NCI-H2081 (cell line): Measurements from ENCODE around the gene PON2.
"Not testable (repeated sequence)": the region's sequence is repeated elsewhere in the genome, so short reads cannot be mapped to it uniquely, and the experiment has no call there.

Experiments used
- DNase-seq, 2 experiments: peaks; one replicate each; lab custom pipeline; 2025; lab: John Stamatoyannopoulos, UW

Gene PON2

DNA sequence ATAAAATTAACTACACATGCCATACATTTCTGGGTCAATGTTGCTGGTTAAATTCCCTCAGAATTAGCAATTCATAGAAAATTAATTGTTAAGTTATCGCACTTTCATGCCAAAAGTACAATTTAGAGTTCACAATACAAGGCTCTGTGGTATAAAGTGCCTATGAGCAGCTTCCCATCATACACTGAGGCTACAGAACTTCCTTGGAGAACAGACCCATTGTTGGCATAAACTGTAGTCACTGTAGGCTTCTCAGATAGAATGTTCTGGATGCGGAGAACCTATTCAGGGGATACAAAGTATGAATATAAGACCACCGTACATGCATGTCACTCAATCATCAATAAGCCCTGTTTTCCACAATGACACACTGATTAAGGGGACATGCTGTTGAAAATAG, 29.6 kb downstream of the PON2 start:
- no peak for DNase-seq

DNA sequence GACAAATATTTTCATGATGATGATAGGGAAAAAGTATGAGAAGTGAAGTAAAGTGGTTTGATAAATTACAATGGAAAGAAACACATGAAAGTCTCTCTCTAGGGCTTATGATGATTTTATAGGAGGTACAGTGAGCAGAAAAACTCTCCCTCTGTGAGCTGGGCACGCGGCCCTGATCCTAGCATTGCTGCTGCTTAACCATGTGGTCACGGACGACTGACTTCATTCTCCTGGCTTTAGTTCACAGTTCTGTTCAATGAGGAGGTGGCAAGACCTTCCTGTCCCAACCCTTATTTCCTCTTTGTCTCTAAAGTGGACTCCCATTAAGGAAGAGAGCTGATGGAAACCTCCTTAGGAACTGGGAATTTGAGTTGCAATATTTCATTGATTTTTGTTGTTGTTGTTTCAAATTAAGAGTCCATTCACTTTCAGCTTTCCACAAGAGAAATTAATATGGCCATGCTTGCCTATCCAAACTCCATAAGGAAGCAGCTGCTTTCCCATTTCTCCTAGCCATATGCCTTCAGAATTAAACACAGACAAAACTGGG, 30.4 kb downstream of the PON2 start:
- peak in 1 of 2 experiments; percentile 31 for DNase-seq

DNA sequence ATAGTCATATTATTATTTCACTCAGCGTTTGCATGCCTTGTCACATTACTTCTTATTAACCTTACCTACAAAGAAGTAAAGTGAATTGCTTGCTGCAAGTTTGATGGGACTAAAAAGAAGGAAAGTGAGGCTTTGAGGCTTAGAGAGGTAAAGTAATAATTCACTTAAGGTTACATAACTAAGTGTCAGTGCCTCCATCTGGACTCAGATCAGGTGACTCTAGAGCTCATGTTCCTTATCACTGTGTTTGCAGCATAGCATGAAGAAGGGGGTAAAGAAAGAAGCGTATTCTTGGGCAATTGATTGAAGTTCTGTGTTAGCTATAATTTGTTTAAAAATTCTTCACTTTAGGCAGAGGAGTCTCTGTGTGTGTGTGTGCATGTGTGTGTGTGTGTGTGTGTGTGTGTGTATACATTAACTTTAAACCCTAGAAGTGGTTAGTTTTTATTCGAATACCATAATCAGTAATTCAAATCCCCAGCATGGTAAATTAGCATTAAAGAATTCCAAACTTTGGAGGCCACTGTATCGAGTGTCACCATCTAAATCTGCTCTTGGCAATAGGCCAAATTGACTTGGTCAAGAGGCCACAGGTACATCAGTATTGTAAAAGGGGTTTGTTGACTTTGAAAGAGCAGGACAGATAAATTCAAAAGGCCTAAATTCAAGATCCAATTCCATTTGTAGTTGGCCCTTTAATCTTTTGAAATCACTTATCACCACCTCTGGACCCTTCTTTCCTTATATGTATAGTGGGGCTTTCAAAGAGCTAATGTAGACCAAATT, 36.5 kb downstream of the PON2 start:
- DNase-seq: peak in 1 of 2 experiments; percentile 13

DNA sequence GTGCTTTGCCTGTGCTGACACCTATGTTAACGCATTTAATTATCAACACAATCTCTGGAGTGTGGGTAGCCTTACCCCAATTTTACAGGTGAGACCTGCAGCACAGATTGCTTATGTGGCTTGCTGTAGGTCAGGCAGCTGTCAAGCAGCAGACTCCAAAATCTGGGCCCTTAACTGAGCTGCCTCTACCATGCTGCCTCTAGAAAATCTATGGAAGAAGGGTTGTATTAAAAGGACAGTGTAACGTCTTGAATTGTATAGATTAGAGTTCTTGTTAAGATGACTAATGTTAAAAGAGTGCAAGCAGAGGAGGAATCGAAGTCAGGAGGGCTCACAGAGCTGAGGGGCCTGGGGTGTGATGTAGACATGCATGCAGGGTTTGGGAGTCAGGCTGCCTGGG, 37.4 kb downstream of the PON2 start:
- DNase-seq: peak in 1 of 2 experiments; percentile 49

DNA sequence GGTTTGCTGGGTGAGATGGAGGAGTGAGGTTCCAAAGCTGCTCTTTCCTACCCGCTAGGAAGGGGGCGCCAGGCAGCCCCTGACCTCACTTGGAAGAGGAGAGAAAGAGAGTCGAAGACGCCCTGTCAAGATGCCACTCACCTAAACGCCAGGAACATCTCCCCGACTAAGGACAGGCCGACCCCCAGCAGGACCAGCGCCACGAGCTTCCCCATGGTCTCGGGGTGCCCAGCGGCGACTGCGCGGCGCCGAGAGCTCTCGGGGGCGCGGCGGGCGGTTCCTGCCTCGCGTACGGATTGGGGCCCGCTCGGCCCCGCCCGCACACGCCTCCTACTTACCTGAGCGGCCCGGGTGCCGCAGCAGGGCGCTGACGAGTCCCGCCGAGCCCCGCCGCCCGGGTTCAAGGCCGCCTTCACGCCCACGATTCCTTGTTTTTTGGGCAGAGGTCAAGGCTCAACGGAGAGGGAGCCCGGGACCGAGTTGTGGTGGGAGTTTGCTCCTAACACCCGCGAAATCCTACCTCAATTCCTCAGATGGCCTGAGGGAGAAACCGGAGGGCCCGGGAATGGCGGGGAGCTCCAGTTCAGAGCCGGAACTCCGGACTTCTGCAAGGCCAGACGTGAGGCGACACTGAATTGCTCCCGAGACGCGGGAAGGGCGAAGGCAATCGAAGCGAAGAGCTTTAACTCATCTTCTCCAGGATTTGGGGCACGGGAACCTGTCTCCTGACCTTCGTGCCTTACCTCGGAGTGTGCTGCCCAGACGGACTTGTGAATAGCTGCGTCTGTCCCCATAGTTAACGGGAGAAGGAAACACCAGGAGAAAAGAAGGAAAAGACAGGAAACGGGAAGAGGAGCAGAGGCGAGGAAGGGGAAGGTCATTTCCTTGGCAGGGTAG, 38.4 kb downstream of the PON2 start, which contains the start of gene PON3:
PON3 (minus strand) TSS at position 240 of the 897 bp plus-strand sequence; CDS start at position 215, 25 bp downstream.
- DNase-seq: peak; percentile 72 to 90

DNA sequence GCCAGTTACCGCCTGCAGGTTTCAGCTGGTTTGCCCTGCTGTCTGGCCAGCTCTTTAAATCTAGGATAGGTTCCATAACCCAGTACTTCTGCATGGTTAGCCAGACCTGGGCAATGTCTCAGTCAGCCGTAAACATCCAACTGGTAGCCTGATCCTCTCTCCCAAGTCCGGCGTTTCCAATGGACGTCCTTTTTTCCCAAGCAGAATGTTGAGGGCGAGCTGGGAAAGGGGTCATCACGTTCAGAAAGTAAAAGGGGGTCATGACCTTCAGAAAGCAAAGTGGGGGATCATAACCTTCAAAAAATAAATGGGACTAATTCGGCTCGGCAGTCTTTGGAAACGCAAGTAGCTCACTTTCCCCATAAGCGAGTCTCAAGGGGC, 39.1 kb downstream of the PON2 start:
- DNase-seq: peak in 1 of 2 experiments; percentile 52

DNA sequence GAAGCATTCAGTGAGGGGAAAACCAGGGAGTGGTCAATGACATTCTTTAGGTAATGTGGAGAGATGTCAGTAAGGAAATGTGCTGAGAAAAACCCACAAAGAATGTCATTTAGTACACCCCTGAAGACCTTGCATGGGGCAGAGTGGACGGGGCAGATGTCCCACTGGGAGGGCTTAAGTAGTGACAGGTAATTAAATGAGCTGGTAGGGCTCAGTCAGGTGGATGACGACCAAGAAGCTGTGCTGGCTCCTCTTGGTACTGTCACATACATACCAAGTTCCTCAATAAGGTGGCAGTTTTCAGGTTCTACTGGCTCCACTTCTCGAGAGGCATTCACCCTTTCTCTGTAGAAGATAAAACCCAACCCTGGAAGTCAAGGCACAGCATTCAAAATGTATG, 40.5 kb downstream of the PON2 start:
- no peak for DNase-seq

DNA sequence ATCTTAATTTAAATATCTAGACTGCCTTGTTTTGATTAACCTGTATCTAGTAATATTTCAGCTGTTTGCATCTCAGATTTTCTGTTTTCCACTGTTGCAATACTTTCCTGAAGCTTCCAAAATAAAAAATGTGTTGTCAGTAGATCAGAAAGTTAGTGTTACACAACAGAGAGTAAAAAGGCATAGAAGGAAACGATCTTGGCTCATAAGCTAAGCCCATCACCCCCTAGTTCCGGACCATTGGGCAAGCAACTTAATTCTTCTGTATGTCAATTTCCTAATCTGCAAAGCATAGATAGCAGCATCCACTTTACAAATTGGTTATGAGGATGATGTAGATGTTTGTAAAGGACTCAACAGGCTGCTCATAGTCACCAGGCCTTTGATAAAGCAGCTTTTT, 43.1 kb downstream of the PON2 start:
- DNase-seq: no peak

DNA sequence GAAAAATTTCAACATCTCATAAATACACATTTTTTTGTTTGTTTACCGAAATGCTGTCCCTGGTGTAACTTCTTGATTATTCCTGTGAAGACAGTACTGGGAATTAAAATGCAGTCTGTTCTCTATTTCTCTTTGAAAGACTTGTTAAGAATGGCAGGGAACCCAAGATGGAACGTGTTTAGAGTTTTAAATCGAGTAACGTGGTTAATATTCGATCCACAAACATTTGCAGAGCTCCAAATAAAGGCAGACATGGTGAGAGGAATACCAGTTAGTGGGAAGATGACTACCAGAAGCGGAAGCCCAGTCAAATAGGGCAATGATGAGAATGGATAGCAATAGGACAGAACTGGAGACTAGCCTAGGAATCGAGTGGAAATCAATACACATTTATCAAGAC, 45.3 kb downstream of the PON2 start:
- no peak for DNase-seq

DNA sequence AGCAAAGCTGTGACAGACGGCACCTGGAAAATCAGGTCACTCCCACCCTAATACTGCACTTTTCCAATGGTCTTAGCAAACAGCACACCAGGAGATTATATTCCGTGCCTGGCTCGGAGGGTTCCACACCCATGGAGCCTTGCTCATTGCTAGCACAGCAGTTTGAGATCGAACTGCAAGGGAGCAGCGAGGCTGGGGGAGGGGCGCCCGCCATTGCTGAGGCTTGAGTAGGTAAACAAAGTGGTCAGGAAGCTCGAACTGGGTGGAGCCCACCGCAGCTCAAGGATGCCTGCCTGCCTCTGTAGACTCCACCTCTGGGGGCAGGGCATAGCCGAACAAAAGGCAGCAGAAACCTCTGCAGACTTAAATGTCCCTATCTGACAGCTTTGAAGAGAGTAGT, 55.4 kb downstream of the PON2 start:
- DNase-seq: not testable (repeated sequence)

DNA sequence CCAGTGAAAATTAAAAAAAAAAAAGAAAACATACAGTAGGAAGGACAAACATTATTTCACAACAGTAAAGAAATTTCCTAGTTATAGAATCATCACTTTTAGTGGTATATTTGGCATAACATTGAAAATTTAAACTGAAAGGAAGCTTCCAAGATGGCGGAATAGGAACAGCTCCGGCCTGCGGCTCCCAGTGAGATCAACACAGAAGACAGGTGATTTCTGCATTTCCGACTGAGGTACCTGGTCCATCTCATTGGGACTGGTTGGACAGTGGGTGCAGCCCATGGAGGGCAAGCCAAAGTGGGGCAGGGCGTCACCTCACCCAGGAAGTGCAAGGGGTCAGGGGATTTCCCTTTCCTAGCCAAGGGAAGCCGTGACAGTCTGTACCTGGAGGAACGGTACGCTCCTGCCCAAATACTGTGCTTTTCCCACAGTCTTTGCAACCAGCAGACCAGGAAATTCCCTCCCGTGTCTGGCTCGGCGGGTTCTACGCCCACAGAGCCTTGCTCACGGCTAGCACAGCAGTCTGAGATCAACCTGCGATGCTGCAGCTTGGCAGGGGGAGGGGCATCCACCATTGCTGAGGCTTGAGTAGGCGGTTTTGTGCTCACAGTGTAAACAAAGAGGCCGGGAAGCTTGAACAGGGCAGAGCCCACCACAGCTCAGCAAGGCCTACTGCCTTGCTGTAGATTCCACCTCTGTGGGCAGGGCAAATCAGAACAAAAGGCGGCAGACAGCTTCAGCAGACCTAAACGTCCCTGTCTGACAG, 58.0 kb downstream of the PON2 start:
- no peak for DNase-seq

DNA sequence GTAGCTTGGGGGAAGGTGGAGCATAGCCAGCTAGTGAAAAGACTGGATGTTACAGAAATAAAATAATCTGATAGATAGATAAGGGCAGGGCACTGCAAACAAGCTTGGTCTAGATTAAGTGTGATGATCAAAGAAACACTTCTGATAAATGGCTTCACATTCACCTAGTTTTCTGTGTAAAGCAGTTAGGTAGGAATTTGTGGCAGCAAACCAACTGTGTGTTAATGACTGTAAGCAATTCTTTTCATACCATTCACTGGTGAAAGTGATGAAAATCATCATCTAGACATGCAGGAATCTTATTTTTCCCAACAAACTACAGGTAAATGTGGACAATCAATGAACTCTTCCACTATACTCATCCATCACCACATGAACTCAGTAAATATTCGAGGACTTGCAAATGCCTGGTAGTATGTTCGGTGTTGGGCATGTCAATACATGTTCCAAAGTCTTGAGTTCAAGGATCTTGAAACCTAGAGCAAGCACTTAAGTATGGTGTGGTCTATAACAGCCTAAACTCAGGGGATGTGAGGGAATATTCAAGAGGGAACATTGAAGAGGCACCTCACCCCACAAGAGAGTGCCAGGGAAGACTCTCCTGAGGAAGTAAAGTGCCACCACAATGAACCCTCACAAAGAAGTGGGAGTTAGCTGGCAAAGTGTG, 59.1 kb downstream of the PON2 start:
- no peak for DNase-seq

DNA sequence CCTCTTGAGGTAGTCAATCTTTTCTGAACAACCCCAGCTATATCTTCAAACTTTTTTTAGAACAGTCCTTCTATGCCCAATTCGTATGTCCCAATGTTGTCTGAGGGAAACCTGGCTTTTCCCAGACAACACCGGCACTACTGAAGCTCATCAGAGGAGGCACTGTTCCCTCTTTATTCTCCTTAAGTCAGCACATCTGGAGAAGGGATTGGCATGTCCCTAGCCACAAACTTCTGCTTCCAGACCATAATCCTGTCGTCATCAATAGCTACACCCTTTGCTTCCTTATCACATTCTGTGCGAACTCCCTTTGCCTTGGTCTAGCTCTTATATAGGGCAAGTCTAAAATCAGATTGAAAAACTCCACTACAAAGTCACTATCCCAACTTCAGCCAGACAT, 61.5 kb downstream of the PON2 start:
- DNase-seq: no peak

DNA sequence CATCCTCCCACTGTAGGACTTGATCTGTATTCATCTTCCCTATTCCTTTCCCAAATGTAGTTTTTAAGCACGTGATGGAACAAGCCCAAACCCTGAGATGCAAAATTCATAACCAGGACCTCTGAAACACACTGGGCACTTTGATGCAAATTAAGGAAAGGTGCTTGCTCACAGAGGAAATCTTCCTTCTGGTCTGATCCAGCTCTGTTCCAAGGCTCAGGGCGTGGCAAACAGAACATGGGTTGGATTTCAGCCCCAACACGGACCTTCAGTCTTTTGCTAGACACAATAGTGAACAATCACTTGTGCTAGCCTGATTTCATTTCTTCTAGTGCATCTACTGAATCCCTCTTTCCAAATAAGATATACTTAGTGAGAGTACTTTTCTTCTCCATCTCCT, 66.6 kb downstream of the PON2 start:
- no peak for DNase-seq

DNA sequence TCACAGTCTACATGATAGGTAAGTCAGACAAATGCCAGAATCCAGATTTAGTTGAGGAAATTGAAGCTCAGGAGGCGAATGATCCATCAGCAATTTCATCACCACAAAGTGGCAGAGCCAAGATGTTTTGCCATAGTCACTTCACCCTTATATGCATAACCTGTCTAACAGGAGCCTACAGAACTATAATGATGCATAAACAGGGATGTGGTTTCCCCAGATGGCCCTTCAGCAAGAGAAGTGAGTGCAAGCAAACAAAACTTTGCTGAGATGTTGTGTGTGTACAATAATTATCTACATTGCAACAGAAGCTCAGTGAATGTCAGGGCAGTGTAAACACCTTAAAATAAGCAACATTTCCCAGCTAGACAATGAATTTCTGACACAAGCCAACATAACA, 67.2 kb downstream of the PON2 start:
- no peak for DNase-seq

DNA sequence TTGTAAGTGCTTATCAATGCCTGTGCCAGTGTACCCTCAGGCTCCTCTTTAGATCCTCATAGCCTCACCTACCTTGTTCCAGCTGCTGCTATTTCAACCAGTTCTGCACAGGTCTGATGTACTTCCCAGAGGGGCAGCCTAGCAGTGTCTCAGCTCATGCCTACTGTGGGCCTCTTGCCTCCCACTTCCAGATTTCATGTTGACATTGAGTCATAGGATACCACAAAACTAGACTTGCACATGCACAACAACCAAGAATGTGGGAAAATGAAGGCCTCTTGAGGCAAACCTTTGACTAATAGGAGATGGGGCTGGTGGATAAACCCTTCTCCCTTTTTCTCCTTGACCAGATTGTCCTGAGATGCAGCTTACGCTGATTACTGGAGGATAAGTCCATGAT, 69.7 kb downstream of the PON2 start:
- no peak for DNase-seq

DNA sequence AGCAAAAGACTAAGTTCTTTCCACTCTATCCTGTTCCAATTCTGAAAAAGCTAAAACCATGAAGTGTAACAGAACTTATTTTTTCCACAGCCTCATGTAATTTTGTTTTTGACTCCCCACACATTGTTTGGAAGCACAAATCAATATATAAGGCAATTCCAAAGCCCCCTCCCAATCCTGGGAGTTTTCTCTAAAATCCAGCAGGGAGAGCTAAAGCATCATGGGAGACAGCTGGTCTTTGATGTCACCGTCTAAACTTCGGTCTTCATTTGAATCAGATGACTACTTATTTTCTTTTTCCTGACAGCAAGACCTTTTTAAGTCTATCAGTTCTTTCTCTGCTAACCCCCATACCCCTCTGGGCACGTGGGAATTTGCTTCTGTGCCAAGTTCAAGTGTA, 77.2 kb downstream of the PON2 start:
- DNase-seq: no peak
